ENCODE measurements around the gene KLC1.
"Not testable (repeated sequence)": the region's sequence is repeated elsewhere in the genome, so short reads cannot be mapped to it uniquely, and the experiment has no call there.

KLC1 gene

DNA sequence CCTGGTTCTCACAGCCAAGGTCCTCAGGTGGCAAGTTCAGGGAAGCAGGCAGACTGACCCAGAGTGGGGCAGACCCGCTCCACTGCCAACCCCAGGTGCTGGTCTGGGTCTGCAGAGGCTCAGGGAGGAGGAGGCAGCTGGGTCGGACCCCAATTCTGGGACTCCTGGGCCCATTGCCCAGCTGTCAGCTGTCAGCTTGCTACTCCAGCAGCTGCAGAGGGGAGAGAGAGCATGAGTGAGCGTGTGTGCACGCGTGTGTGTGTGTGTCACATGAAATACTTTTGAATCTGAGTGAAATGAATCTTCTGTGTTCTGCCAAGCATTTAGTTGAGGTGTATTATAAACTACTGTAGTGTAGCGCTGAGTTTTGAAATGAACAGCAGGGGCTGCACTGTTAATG is 55.5 kb downstream of the KLC1 start:
- Histone ChIP-seq H3K27me3 (replicated peaks; ENCODE audit: control insufficient read depth, insufficient read depth, low read length) (no peaks in the 10 kb centered on the region), H3K9ac (ENCODE audit: low read length) (no peak overlapping the region), H3K4me1 (ENCODE audit: control insufficient read depth, insufficient read depth, low read length) (peaks cover 34% of the 10 kb centered on the region), H3K9me3 (ENCODE audit: control insufficient read depth, low read length) (no peaks in the 10 kb centered on the region), H3K36me3 (ENCODE audit: control insufficient read depth, insufficient read depth, low read length, severe bottlenecking) (peaks cover 82% of the 10 kb centered on the region), H3K4me3 (ENCODE audit: low read length) (no peak overlapping the region)
- no peak for DNase-seq (ENCODE audit: low read depth)

DNA sequence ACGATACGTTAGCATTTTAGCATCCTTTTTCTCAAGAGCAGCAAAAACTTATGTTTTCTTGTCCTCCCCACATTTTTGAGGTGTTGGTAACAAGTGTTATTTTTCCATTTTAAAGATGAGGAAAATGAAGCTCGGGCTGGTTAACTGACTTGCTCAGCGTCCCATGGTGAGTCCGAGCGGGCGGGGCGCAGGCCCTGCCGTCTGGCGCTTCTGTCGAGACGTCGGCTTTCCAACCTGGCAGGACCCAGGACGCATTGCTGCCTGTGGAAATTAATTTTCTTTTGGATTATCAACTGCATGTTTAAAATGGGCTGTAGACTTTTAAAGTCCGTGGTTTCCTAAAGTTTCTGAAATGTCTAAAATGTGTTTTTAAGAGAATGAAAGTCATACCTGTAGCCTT is 55.9 kb downstream of the KLC1 start:
- no peak overlapping the region for H3K4me3 ChIP-seq (ENCODE audit: low read length)

DNA sequence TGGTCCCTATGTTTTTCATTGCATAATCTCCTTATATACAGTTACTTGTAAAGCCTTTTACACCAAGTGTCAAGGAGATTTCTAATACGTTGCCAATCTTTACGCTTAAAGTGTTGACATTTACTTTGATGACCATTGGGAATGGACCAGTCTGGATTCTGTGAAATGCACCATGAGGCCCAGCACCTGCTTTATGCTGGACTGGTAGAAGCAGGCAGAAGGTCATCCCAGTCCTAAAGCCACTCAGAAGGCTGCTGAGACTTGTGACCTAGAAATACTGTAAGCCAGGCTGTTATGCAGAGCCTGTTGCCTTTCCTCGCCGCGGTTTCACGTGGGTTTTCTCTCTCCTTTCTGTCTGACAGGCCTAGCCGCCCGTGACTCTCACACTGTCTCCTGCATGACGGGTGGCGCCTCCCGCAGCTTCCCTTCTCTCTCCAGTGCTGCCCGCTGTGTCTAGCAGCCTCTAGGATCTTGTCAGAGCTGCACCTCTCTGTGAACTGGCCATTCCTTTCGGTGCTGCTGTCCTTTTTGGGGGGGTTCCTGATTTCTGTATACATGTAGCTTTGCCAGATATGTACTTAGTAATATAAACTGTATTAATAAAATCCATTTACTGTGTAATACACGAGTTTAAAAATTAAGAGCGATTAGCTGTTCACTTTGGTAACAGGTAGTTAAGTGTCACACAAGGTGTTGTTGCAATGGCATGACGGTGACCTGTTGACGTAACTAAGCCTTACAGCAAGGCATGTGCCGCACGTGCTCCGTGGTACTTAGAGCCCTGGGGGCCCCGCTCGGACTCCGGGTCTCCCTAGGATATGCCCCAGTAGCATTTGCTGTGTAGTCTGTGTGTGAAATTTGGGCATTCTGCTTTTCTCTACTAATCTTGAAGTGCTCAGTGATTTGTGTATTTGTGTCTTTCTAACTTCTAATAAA is 56.5 kb downstream of the KLC1 start:
- Histone ChIP-seq H3K27me3 (replicated peaks; ENCODE audit: control insufficient read depth, insufficient read depth, low read length) (no peaks in the 10 kb centered on the region), H3K36me3 (ENCODE audit: control insufficient read depth, insufficient read depth, low read length, severe bottlenecking) (peaks cover 79% of the 10 kb centered on the region), H3K9me3 (ENCODE audit: control insufficient read depth, low read length) (no peaks in the 10 kb centered on the region), H3K4me1 (ENCODE audit: control insufficient read depth, insufficient read depth, low read length) (peaks cover 36% of the 10 kb centered on the region), H3K9ac (ENCODE audit: low read length) (no peak overlapping the region), H3K4me3 (ENCODE audit: low read length) (no peak overlapping the region)
- no peak for DNase-seq (ENCODE audit: low read depth)

More for the DNA sequence above, 55.9 kb downstream of the KLC1 start:
- H3K9ac ChIP-seq (ENCODE audit: low read length) = no peak overlapping the region
- H3K27me3 ChIP-seq (replicated peaks; ENCODE audit: control insufficient read depth, insufficient read depth, low read length) = no peaks in the 10 kb centered on the region
- DNase-seq (ENCODE audit: low read depth) = no peak
- H3K36me3 ChIP-seq (ENCODE audit: control insufficient read depth, insufficient read depth, low read length, severe bottlenecking) = peaks cover 79% of the 10 kb centered on the region
- no peaks in the 10 kb centered on the region for H3K9me3 ChIP-seq (ENCODE audit: control insufficient read depth, low read length)
- H3K4me1 ChIP-seq (ENCODE audit: control insufficient read depth, insufficient read depth, low read length) = peaks cover 34% of the 10 kb centered on the region

DNA sequence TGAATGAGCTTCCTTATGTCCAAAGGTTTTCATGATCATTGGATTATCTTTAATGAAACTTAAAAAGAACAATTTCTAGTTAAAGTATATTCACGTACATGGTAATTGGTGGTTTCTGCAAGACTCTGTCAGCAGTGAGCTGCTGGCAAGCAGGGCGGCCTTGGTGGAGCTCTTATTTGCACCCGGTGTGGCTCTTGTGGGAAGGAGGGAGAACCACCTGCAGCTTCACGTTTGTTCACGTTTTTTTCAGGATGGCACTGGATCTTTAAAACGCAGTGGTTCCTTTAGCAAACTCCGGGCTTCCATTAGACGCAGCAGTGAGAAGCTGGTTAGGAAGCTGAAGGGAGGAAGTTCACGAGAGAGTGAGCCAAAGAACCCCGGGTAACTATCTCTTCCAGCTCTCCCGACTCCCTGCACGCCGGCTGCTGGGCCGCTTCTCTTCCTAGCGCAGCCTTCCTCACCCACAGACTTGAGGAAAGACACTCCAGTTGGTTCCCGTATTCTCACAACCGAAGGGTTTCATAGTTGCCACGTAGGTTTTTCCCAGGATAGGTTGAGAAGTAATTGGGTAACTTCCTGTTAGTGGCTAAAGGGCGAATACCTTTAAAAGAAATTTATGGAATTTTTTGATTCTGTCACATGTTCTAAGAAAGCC is 57.9 kb downstream of the KLC1 start:
- DNase-seq (ENCODE audit: low read depth) = no peak
- Histone ChIP-seq H3K27me3 (replicated peaks; ENCODE audit: control insufficient read depth, insufficient read depth, low read length) (no peaks in the 10 kb centered on the region), H3K4me3 (ENCODE audit: low read length) (no peak overlapping the region), H3K9me3 (ENCODE audit: control insufficient read depth, low read length) (no peaks in the 10 kb centered on the region), H3K36me3 (ENCODE audit: control insufficient read depth, insufficient read depth, low read length, severe bottlenecking) (peaks cover 75% of the 10 kb centered on the region), H3K4me1 (ENCODE audit: control insufficient read depth, insufficient read depth, low read length) (peaks cover 36% of the 10 kb centered on the region), H3K9ac (ENCODE audit: low read length) (no peak overlapping the region)

DNA sequence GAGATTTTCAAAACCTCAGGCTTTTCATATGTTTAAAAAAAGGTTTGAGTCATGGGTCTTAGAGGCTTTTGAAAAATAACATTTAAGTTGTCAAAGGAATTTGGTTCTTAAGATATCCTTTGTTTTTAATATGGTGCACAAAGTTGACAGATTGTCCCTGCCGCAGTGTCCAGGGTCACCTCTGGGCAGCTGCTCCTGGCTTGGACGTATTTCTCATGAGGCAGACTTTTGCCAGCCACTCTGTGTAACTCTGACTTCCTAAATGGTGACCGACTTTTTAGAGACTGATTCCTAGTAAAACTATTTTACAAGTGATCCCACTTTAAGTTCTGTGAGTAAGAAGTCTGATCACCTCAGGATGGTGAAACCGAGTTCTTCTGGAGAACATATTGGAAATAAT is 58.7 kb downstream of the KLC1 start:
- peaks cover 76% of the 10 kb centered on the region for H3K36me3 ChIP-seq (ENCODE audit: control insufficient read depth, insufficient read depth, low read length, severe bottlenecking)

DNA sequence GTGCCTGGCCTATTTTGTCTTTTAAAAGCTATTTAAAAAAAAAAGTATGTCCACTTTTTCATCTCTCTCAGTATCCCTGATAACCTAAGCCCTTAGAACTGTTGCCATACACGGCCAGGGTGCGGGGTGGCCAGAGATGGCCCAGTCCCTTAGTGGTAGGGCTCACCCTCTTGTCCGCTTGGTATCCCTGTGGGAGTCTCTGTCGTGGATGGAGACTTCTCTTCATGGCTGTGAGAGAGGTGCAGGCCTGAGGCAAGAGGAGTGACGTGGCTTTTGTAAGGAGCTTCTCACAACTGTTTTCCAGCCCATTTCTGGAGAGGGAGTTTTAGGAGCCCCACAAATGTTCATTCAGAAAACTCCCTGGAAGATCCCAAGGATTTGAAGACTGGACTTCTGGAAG is 59.4 kb downstream of the KLC1 start:
- Histone ChIP-seq H3K9ac (ENCODE audit: low read length) (peak overlapping the region; percentile 9), H3K9me3 (ENCODE audit: control insufficient read depth, low read length) (no peaks in the 10 kb centered on the region), H3K27me3 (replicated peaks; ENCODE audit: control insufficient read depth, insufficient read depth, low read length) (no peaks in the 10 kb centered on the region), H3K4me3 (ENCODE audit: low read length) (no peak overlapping the region), H3K36me3 (ENCODE audit: control insufficient read depth, insufficient read depth, low read length, severe bottlenecking) (peaks cover 76% of the 10 kb centered on the region), H3K4me1 (ENCODE audit: control insufficient read depth, insufficient read depth, low read length) (peaks cover 36% of the 10 kb centered on the region)
- DNase-seq (ENCODE audit: low read depth) = no peak

More for the DNA sequence above, 58.7 kb downstream of the KLC1 start:
- Histone ChIP-seq H3K9ac (ENCODE audit: low read length) (no peak overlapping the region), H3K4me1 (ENCODE audit: control insufficient read depth, insufficient read depth, low read length) (peaks cover 36% of the 10 kb centered on the region), H3K27me3 (replicated peaks; ENCODE audit: control insufficient read depth, insufficient read depth, low read length) (no peaks in the 10 kb centered on the region), H3K4me3 (ENCODE audit: low read length) (no peak overlapping the region), H3K9me3 (ENCODE audit: control insufficient read depth, low read length) (no peaks in the 10 kb centered on the region)
- no peak for DNase-seq (ENCODE audit: low read depth)

DNA sequence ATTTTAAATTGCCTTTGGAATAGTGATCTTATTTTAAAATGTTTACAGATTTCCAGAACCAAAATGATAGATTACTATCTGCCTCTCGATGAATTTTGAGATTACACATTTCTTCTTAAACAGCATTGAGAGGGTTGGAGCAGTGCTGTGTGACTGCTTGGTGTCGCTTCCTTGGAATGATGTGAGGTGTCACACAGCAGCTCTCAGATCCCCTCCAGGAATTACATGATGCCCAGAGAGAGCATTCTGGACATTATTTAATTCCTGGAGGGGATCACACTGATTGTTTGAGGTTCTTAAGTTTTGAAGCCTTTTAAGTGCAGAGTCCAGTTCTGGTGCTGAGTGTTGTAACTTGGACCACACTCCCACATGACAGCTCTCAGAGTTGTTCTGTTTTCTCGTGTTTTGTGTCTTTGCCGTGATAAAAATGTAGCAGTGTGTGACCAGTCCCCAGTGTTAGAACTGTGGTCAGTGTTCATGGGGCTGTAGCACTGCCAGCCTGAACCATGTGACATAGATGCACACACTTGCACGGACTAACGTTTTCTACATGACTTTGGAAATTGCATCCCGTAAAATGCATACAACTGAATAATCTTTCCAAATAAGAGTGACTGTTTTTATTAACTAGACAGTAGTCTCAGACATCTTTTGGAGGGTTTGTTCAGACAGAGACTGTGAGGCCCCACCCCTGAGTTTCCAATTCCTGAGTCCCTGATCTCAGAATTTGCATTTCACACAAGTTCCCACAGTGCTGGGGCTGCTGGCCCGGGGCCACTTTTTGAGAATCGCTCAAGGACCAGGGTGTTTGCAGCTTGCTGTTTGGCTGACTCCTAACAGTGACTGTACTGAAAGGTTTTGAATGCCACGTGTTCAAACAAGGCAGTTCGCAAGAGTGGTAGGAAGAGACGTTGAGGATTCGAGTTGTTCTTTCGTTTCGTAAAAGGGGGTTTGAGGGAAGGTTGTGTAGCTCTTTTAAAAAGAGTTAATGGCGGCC is 60.2 kb downstream of the KLC1 start:
- no peak for DNase-seq (ENCODE audit: low read depth)
- Histone ChIP-seq H3K9ac (ENCODE audit: low read length) (peak overlapping the region; percentile 9), H3K36me3 (ENCODE audit: control insufficient read depth, insufficient read depth, low read length, severe bottlenecking) (peaks cover 77% of the 10 kb centered on the region), H3K4me1 (ENCODE audit: control insufficient read depth, insufficient read depth, low read length) (peaks cover 36% of the 10 kb centered on the region), H3K9me3 (ENCODE audit: control insufficient read depth, low read length) (no peaks in the 10 kb centered on the region), H3K4me3 (ENCODE audit: low read length) (no peak overlapping the region), H3K27me3 (replicated peaks; ENCODE audit: control insufficient read depth, insufficient read depth, low read length) (no peaks in the 10 kb centered on the region)

DNA sequence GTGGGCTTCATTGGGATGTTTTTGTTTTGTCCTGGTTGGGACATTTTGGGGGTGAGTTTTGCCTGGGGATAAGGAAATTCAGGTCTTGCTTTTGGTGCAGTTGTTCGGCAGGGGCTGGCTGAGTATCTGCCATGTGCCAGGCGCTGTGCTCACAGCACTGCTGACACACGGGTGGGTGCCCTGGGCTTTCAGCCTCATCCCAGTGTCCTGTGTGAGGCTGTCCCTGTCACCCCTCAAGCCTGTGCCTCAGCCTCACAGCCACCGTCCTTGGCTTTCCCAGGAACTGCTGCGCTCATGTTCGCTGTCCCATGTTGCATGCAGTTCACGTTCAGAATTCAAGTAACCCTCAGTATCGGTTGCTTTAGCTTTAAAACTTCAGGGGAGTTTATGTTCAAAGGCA is 61.3 kb downstream of the KLC1 start:
- H3K9me3 ChIP-seq (ENCODE audit: control insufficient read depth, low read length) = no peaks in the 10 kb centered on the region
- DNase-seq (ENCODE audit: low read depth) = no peak
- peaks cover 37% of the 10 kb centered on the region for H3K4me1 ChIP-seq (ENCODE audit: control insufficient read depth, insufficient read depth, low read length)
- H3K9ac ChIP-seq (ENCODE audit: low read length) = no peak overlapping the region
- no peaks in the 10 kb centered on the region for H3K27me3 ChIP-seq (replicated peaks; ENCODE audit: control insufficient read depth, insufficient read depth, low read length)
- H3K4me3 ChIP-seq (ENCODE audit: low read length) = no peak overlapping the region
- H3K36me3 ChIP-seq (ENCODE audit: control insufficient read depth, insufficient read depth, low read length, severe bottlenecking) = peaks cover 73% of the 10 kb centered on the region

DNA sequence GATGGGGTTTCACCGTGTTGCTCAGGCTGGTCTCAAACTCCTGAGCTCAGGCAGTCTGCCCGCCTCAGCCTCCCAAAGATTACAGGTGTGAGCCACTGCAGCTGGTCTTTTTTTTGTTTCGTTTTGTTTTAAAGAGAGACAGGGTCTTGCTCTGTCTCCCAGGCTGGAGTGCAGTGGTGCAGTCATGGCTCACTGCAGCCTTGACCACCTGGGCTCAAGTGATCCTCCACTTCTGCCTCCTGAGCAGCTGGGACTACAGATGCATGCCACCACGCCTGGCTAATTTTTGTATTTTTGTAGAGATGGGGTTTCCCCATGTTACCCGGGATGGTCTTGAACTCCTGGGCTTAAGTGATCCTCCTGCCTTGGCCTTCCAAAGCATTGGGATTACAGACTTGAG is 62.6 kb downstream of the KLC1 start:
- Histone ChIP-seq H3K4me1 (ENCODE audit: control insufficient read depth, insufficient read depth, low read length) (peaks cover 39% of the 10 kb centered on the region), H3K36me3 (ENCODE audit: control insufficient read depth, insufficient read depth, low read length, severe bottlenecking) (peaks cover 60% of the 10 kb centered on the region)
- not testable (repeated sequence) for H3K9ac ChIP-seq (ENCODE audit: low read length); DNase-seq (ENCODE audit: low read depth); H3K9me3 ChIP-seq (ENCODE audit: control insufficient read depth, low read length); H3K4me3 ChIP-seq (ENCODE audit: low read length); H3K27me3 ChIP-seq (replicated peaks; ENCODE audit: control insufficient read depth, insufficient read depth, low read length)

DNA sequence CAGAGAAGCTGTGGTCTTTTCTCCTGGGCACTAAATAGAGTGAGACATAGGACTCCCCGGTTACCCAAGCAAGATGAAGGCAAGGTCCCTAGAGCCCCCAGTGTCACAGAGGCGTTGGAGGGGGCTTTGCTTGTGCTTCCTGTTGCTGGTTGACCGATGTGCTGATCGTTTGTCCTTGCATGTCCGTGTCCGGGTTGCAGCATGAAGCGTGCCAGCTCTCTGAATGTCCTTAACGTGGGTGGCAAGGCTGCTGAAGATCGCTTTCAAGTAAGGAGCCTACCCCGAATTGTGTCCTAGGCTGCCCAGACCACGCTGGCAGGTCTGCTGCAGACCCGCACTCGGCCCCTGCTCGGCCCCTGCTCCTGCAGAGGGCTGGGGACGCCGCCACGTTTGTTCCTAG is 63.1 kb downstream of the KLC1 start:
- H3K4me1 ChIP-seq (ENCODE audit: control insufficient read depth, insufficient read depth, low read length) = peaks cover 41% of the 10 kb centered on the region
- no peak for DNase-seq (ENCODE audit: low read depth)
- H3K9me3 ChIP-seq (ENCODE audit: control insufficient read depth, low read length) = no peaks in the 10 kb centered on the region
- H3K27me3 ChIP-seq (replicated peaks; ENCODE audit: control insufficient read depth, insufficient read depth, low read length) = no peaks in the 10 kb centered on the region
- H3K36me3 ChIP-seq (ENCODE audit: control insufficient read depth, insufficient read depth, low read length, severe bottlenecking) = peaks cover 55% of the 10 kb centered on the region
- no peak overlapping the region for H3K4me3 ChIP-seq (ENCODE audit: low read length)
- no peak overlapping the region for H3K9ac ChIP-seq (ENCODE audit: low read length)

DNA sequence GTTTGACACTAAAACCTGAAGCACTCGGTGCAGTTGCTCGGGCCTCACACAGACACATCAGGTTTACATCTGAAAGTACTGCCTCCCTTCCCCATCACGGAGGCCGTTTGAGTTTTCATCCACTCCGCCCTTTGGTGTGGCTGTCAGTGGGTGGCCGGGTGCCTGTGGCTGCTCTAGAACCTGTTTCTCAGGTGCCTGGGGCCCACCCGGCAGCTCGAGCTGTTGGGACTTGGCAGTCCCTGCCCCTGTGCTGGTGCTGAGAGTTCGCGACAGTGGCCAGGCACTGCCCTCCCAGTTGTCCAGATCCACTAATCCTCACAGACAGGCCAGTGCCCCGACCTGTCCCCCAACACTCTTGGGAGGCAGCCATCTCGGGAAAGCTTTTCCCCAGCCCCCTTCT is 63.9 kb downstream of the KLC1 start:
- Histone ChIP-seq H3K36me3 (ENCODE audit: control insufficient read depth, insufficient read depth, low read length, severe bottlenecking) (peaks cover 52% of the 10 kb centered on the region), H3K9ac (ENCODE audit: low read length) (no peak overlapping the region), H3K4me3 (ENCODE audit: low read length) (no peak overlapping the region), H3K27me3 (replicated peaks; ENCODE audit: control insufficient read depth, insufficient read depth, low read length) (no peaks in the 10 kb centered on the region), H3K9me3 (ENCODE audit: control insufficient read depth, low read length) (no peaks in the 10 kb centered on the region), H3K4me1 (ENCODE audit: control insufficient read depth, insufficient read depth, low read length) (peaks cover 42% of the 10 kb centered on the region)
- DNase-seq (ENCODE audit: low read depth) = no peak

Data from adipocyte (in vitro differentiated cells).